Common myeloid progenitor, CD34-positive (primary cell): Measurements from ENCODE around the gene CLCN6.

Experiments used
- CTCF ChIA-PET: fragments of 350-600 bp; sonication (Branson Sonifier 250); formaldehyde crosslinking; loops from one replicate; lab custom pipeline; 2021; ENCODE audit warnings: antibody characterized with exemption; lab: Charles Lee
- POLR2A ChIA-PET: fragments of 350-600 bp; sonication (Branson Sonifier 250); formaldehyde crosslinking; loops from one replicate; lab custom pipeline; 2021; ENCODE audit warnings: antibody characterized with exemption; lab: Charles Lee
- DNase-seq, 3 donors: peaks; one replicate each; pipeline versions ENCODE4 v3.0.0 to v3.0.0-alpha.2; 2013
- H3K27ac ChIP-seq, 2 experiments: 1 replicate in 1 of 2; 2 replicates in 1 of 2; pipeline ENCODE4 v1.7.0; 2013; ENCODE audit warnings: inconsistent platforms in 2 of 2, low read length in 2 of 2, mild to moderate bottlenecking in 2 of 2, low read depth in 1 of 2, moderate library complexity in 1 of 2; ENCODE audit not compliant: severe bottlenecking in 2 of 2, insufficient read depth in 1 of 2, poor library complexity in 1 of 2
- H3K27me3 ChIP-seq, 5 experiments: replicated peaks in 2 of 5; 1 replicate in 3 of 5; 2 replicates in 2 of 5; pipeline versions ENCODE4 v1.6.1 to v1.7.0; 2013; ENCODE audit warnings: low read length in 4 of 5, mild to moderate bottlenecking in 2 of 5, moderate library complexity in 2 of 5, inconsistent platforms in 1 of 5; ENCODE audit not compliant: insufficient read depth in 5 of 5, control insufficient read depth in 4 of 5
- H3K36me3 ChIP-seq, 4 experiments: 1 replicate in 2 of 4; 2 replicates in 2 of 4; pipeline versions ENCODE4 v1.6.1 to v1.7.0; 2013; ENCODE audit warnings: low read length in 3 of 4, control low read depth in 1 of 4, mild to moderate bottlenecking in 1 of 4; ENCODE audit not compliant: control insufficient read depth in 4 of 4, insufficient read depth in 4 of 4
- H3K4me1 ChIP-seq, 4 experiments: 1 replicate in 3 of 4; 2 replicates in 1 of 4; pipeline versions ENCODE4 v1.6.1 to v1.7.1; 2013; ENCODE audit warnings: low read length in 3 of 4, mild to moderate bottlenecking in 3 of 4, control low read depth in 1 of 4, inconsistent platforms in 1 of 4, moderate library complexity in 1 of 4; ENCODE audit not compliant: control insufficient read depth in 4 of 4, insufficient read depth in 4 of 4; ENCODE audit errors: control extremely low read depth in 1 of 4
- H3K4me3 ChIP-seq, 7 experiments: 1 replicate in 4 of 7; 2 replicates in 3 of 7; pipeline versions ENCODE4 v1.5.1 to v1.7.0; 2013; ENCODE audit warnings: mild to moderate bottlenecking in 7 of 7, low read length in 6 of 7, moderate library complexity in 6 of 7, inconsistent platforms in 2 of 7, low read depth in 2 of 7, control low read depth in 1 of 7; ENCODE audit not compliant: insufficient read depth in 4 of 7, control insufficient read depth in 1 of 7; ENCODE audit errors: extremely low read depth in 1 of 7
- H3K9me3 ChIP-seq, 5 experiments: 1 replicate in 4 of 5; 2 replicates in 1 of 5; pipeline versions ENCODE4 v1.6.1 to v1.7.1; 2013; ENCODE audit warnings: low read length in 4 of 5, mild to moderate bottlenecking in 2 of 5, inconsistent platforms in 1 of 5, low read depth in 1 of 5, moderate library complexity in 1 of 5; ENCODE audit not compliant: control insufficient read depth in 4 of 5, insufficient read depth in 2 of 5; ENCODE audit errors: control extremely low read depth in 1 of 5
- WGBS: methylation state at CpG from one replicate; pipeline ENCODE4 v1.1.5; 2013; ENCODE audit not compliant: insufficient coverage; 5-methylcytosine and 5-hydroxymethylcytosine counted together

Gene CLCN6

GRCh38 chr1:11789126-11790067 lies 16.6 kb upstream of the CLCN6 start:
- 87% methylated on average over 10 of the region's 13 CpGs for WGBS
- Histone ChIP-seq H3K9me3 (no peaks in the 10 kb centered on the region), H3K27ac (peak overlapping the region in 1 of 2 experiments; percentile 26), H3K36me3 (peaks cover 2 to 50% (median 40%) of the 10 kb centered on the region in 4 experiments), H3K27me3 (no peaks in the 10 kb centered on the region), H3K4me3 (no peak overlapping the region), H3K4me1 (peaks cover 0 to 10% (median 8%) of the 10 kb centered on the region in 4 experiments)
- no peak for DNase-seq
- ChIA-PET CTCF (interaction anchor here (0.9 to 1.0 kb wide), 2 partner anchors 9 to 17 kb away, joined by 4 read pairs; partner anchors contain the start of gene CLCN6), POLR2A (interaction anchor here (2.7 kb wide), 1 partner anchor 8 kb away, joined by 8 read pairs; no protein-coding TSS in a partner anchor)

- CTCF ChIA-PET, result no interaction called here
- peaks cover 0 to 2% (median under 1%) of the 10 kb centered on the region in 4 experiments for H3K4me1 ChIP-seq
- H3K27ac ChIP-seq, result peak overlapping the region in 1 of 2 experiments; percentile 26
- H3K9me3 ChIP-seq, result no peaks in the 10 kb centered on the region
- DNase-seq, result no peak
- H3K36me3 ChIP-seq, result peaks cover 2 to 59% (median 49%) of the 10 kb centered on the region in 4 experiments
- POLR2A ChIA-PET, result no interaction called here
- no peaks in the 10 kb centered on the region for H3K27me3 ChIP-seq
- 96% methylated on average over 16 of the region's 20 CpGs for WGBS
- H3K4me3 ChIP-seq, result no peak overlapping the region
These were observed 15.7 kb upstream of the CLCN6 start for GRCh38 chr1:11790101-11790879.

GRCh38 chr1:11790880-11791715 lies 14.9 kb upstream of the CLCN6 start:
- Histone ChIP-seq H3K9me3 (no peaks in the 10 kb centered on the region), H3K4me3 (no peak overlapping the region), H3K27me3 (no peaks in the 10 kb centered on the region), H3K27ac (peak overlapping the region in 1 of 2 experiments; percentile 45), H3K36me3 (peaks cover 4 to 67% (median 56%) of the 10 kb centered on the region in 4 experiments), H3K4me1 (no peaks in the 10 kb centered on the region)
- CTCF ChIA-PET, result no interaction called here
- no peak for DNase-seq
- WGBS, result 94% methylated on average over 15 of the region's 19 CpGs
- POLR2A ChIA-PET, result no interaction called here

GRCh38 chr1:11792106-11792505 lies 13.9 kb upstream of the CLCN6 start:
- Histone ChIP-seq H3K4me3 (no peak overlapping the region), H3K27me3 (no peaks in the 10 kb centered on the region), H3K4me1 (peaks cover 0 to 2% (median 0%) of the 10 kb centered on the region in 4 experiments), H3K36me3 (peaks cover 4 to 74% (median 60%) of the 10 kb centered on the region in 4 experiments), H3K9me3 (no peaks in the 10 kb centered on the region), H3K27ac (peak overlapping the region in 1 of 2 experiments; percentile 45)
- WGBS, result over 99% methylated on average over 11 of the region's 11 CpGs
- CTCF ChIA-PET, result interaction anchor here (0.9 to 1.3 kb wide), 2 partner anchors 12 to 100 kb away, joined by 3 read pairs; no protein-coding TSS in a partner anchor
- POLR2A ChIA-PET, result interaction anchor here (1.4 kb wide), 1 partner anchor 12 kb away, joined by 3 read pairs; no protein-coding TSS in a partner anchor
- DNase-seq, result no peak

- peaks cover 0 to 16% (median 4%) of the 10 kb centered on the region in 4 experiments for H3K4me1 ChIP-seq
- H3K4me3 ChIP-seq, result no peak overlapping the region
- H3K36me3 ChIP-seq, result peaks cover 4 to 80% (median 61%) of the 10 kb centered on the region in 4 experiments
- ChIA-PET CTCF (interaction anchor here (0.8 kb wide), 1 partner anchor 9 kb away, joined by 5 read pairs; no protein-coding TSS in a partner anchor), POLR2A (interaction anchor here (1.4 kb wide), 1 partner anchor 10 kb away, joined by 3 read pairs; no protein-coding TSS in a partner anchor)
- 96% methylated on average over 12 of the region's 15 CpGs for WGBS
- no peaks in the 10 kb centered on the region for H3K27me3 ChIP-seq
- no peak for DNase-seq
- H3K9me3 ChIP-seq, result no peaks in the 10 kb centered on the region
- H3K27ac ChIP-seq, result no peak overlapping the region
These were observed 12.2 kb upstream of the CLCN6 start for GRCh38 chr1:11793819-11794218.
